NCI-H748 (cell line): ENCODE data around the gene SPSB4.
"Not testable (repeated sequence)": the region's sequence is repeated elsewhere in the genome, so short reads cannot be mapped to it uniquely, and the experiment has no call there.

Experiments
- DNase-seq: peaks from one replicate; lab custom pipeline; 2025; ENCODE audit not compliant: unreplicated experiment; lab: John Stamatoyannopoulos, UW

SPSB4 gene

DNA sequence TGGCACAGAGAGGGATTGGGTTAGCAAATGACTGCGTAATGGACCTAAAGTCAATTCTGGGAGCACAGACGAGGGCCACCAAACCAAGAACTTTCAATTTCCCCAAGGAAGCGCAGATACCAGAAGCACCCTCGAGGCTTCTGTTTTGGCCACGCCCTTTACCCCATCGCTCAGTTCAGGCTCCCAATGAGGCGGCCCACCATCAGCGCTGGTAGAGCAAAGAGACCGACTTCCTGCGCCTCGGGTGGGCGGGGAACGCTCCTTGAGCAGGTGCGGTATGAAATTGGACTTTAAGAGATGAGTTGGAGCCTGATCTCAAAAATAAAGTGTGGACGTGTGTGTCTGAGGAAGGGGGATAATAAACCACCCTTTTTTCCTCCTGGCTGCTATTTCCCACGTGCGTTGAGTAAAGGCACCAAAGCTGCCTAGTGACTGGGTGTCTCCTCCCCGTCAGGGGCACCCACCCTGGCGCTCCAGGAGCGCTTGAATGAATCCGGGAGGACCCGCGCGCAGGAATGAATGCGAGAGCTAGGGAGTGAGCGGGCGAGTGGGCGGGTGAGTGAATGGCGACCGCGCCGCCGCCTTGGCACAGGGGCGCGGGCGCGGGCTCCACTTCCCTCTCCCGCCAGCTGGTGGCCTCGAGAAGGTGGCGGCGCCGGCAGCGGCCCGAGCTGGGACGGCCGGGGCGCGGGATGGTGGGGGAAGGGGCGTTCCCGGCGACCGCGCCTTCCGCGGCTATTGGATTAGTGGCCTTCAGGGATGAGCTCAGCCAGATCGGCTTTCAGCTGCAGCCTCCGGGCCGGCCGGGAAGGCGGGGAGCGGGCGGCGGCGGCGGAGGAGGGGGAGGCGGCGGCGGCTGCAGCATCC is at the start of gene SPSB4:
TSS of gene SPSB4 (plus strand) at position 772 of the 867 bp plus-strand sequence. CDS start 14,758 bp downstream, outside the sequence.
- DNase-seq, result peak; percentile 65

DNA sequence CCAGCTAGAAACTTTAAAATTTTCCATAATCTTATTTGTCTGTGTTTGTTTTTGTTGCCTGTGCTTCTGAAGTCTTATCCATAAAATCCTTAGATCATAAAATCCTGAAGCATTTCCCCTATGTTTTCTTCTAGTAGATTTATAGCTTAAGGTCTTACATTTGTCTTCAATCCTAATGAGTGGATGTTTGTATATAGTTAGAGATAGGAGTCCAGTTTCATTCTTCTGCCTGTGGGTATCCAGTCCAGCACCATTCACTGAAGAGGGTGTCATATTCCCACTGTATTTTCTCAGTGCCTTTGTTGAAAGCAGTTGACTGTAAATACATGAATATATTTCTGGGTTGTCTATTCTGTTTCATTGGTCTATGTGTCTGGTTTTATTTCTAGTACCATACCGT is 44.8 kb upstream of the SPSB4 start:
- DNase-seq, result no peak

DNA sequence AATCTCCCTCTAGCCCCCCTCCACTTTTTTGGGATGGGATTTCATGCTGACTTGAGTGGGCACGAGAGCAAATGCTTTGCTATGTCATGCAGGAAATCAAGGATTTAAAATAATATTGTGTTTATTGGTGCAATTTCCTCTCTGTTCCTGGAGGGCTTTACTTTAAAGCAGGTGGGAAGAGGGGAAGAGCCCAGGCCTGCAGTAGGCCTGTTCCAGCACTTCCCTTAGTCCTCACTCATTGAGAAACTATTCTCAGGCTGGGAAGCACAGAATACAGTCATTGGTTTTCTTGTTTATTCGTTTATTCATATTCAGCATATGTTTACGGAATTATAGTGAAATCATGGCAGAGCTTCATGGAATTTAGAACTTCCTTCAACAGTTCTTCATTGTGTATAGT is 41.7 kb upstream of the SPSB4 start:
- DNase-seq, result no peak

DNA sequence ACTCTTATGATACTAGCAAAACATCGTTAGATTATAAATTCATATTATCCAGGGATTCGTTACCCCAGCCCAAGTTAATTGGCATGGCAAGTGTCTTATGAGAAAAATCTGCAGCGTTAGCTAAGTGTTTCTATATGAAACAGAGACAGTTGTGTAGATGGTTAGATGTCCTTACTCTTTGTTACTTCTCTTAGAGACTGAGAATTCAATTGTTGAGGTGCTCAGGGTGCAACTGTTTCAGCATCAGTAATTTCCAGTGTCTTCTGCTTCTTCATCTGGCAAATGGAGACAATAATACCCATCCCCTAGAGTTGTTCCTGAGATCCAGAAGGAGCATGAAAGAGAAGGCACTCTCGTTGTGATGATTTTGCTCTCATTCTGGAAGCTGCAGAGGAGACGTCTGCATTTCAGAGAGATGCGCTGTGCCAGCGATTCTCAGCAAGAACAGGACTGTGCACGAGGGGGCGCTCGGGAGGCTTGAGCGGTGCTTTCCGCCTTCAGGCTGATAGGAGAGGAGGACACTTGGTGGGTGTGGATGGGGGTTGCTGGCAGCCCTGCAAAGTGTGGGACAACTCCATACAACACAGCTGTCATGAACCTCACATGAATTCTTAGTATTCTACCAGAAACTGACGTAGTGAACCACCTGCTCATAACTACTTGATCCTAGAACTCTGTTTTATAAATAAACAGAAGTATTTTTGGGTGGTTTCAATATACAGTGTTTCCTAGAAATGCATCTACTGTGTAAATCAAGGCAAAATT is 39.7 kb upstream of the SPSB4 start:
- DNase-seq, result peak; percentile 64

DNA sequence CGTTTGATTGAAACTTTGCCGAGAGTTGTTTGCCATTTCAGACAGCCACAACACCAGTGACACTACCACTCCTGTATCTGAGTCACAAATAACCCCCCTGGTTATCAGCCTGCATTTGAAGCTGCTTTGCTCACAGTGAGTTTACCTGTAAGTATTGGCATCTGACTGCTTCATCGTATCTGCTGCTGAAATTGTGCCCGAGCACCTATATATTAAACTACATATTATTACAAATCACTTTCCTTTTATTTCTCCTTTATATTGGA is 39.2 kb upstream of the SPSB4 start:
- no peak for DNase-seq

DNA sequence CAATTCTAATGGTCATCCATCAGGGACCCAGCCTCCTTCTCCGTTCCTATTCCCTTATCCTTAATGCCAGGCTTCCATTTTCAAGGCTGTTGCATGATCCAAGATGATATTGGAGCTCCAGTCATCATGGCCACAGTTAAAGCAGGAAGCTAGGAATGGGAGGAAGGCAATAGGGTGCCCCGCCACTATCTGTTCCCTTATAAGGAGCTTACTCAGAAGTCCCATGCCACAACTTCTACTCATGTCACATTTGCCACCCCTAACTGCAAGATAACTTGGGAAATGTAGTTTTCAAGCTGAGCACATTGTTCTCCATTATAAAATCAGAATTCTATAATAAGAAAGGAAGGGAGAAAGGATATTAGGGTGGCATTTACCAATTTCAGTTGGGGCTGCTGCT is 38.6 kb upstream of the SPSB4 start:
- no peak for DNase-seq

DNA sequence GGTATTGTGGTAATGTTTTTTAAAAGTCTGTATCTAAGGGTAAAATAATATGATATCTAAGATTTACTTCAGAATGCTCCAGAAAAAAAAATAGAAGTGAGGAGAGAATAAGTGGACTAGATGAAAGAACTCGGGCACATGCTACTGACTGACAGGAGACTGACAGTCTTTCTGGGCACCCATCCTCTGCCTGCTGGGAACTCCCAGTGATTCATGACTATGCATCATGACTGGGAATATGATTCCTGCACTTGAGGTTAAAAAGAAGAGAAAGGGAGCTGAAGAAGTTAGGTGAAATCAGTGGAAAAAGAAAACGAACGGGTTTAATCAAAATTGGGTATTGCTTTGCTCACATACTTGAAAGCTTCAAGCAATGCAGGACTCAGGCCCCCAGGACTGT is 35.7 kb upstream of the SPSB4 start:
- DNase-seq, result no peak

DNA sequence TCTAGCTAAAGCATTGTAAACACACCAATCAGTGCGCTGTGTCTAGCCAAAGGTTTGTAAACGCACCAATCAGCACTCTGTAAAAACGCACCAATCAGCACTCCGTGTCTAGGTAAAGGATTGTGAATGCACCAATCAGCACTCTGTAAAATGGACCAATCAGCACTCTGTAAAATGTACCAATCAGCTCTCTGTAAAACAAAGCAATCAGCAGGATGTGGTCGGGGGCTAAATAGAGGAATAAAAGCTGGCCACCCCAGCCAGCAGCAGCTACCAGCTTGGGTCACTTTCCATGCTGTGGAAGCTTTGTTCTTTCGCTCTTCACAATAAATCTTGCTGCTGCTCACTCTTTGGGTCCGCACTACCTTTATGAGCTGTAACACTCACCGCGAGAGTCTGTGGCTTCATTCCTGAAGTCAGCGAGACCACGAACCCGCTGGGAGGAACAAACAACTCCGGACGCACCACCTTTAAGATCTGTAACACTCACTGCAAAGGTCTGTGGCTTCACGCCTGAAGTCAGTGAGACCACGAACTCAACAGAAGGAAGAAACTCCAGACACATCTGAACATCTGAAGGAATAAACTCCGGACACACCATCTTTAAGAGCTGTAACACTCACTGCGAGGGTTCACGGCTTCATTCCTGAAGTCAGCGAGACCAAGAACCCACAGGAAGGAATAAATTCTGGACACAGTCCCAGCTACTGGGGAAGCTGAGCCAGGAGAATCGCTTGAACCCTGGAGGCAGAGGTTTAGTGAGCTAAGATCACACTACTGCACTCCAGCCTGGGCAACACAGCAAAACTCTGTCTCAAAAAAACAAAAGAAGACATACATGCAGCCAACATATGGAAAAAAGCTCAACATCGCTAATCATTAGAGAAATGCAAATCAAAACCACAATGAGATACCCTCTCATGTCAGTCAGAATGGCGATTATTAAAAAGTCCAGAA is 33.5 kb upstream of the SPSB4 start:
- DNase-seq, result not testable (repeated sequence)

DNA sequence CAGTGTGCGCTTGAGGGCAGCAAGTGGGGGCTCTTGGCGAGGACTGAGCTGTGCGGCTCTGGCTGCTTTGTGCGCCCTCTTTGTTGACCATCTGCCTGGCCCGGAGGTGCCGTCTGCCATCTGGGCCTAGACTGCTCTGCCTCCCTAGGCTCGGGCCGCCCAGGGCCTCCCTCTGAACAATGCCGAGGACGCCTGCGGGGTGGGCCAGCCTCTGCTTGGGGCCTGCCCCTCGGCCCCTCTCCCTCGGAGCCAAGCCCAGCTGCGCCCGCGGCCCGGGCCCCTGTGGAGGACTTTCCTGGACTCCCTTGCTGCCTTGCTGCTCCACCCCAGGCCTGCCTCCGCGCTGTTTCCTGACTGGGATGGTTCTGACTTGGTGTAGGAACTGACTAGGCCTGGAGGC is 31.9 kb upstream of the SPSB4 start:
- DNase-seq, result no peak

DNA sequence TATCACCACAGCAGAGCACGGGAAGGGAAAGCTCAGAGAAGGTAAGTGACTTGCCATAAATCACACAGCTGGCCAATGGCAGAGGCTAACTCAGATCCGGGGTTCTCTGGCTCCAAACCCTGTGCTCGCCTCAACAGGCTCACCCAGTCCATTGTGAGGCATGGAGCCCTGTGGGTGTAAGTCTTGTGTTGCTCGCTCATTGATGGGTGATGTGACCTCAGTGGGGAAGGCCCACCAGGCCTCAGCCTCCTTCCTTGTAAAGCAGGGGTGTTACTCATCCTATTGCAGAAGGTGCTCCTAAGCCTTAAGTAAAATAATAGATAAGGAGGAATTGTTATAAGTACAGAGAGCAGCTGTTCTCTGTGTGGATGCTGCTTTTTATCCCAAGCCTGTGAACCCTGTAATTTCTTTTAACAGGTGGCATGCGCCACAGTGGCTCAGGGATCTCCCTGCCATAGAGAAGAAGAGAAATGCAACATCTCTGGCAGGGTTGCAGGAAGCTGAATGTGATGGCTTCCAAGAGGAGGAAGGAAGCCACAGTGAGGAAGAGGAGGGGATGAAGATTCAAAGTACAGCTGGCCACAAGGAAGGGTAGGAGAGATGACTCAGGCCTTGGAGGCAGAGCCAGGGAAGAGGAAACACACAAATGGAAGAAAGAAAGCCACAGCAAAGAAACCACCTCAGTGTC is 30.9 kb upstream of the SPSB4 start:
- DNase-seq, result no peak

DNA sequence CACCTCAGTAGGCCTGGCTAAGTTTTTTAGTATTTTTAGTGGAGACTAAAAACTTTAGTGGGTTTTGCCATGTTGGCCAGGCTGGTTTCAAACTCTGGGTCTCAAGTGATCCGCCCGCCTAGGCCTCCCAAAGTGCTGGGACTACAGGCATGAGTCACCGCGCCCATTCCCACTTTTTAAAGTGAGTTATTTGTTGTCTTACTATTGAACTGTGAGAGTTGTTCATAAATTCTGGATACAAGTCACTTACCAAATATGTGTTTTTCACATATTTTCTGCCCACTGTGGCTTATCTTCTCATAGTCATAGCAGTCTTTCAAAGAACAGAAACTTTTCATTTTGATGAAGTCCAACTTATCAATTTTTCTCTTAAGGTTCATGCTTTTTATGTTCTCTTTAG is 29.9 kb upstream of the SPSB4 start:
- no peak for DNase-seq

DNA sequence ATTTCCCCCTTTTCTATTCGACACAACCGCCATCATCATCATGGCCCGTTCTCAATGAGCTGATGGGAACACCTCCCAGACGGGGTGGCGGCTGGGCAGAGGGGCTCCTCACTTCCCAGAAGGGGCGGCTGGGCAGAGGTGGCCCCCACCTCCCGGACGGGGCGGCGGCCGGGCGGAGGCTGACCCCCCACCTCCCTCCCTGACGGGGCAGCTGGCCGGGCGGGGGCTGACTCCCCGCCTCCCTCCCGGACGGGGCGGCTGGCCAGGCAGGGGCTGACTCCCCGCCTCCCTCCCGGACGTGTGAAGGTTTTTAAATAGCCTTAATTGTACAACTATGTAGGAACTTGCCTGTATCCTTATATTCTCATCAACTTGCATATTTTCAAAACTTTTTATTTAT is 20.9 kb upstream of the SPSB4 start:
- no peak for DNase-seq

DNA sequence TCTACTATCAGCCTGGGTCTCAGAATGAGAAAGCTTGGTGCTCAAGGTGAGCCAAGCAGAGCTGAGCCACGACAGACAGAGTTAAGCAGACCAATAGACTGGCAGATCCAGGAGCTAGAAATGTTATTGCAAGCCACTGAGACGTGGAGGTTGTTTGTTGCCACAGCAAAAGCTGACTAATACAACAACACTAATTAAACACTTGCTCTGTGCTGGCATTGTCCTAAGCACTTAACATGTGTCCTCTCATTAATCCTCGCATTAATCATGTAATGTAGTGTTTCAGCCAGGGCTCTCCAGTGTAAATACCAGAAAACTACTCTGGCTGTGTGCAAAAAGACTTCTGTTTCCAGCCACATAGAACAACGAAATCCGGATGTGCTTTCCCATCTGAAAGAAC is 11.6 kb upstream of the SPSB4 start:
- peak; percentile 6 for DNase-seq

DNA sequence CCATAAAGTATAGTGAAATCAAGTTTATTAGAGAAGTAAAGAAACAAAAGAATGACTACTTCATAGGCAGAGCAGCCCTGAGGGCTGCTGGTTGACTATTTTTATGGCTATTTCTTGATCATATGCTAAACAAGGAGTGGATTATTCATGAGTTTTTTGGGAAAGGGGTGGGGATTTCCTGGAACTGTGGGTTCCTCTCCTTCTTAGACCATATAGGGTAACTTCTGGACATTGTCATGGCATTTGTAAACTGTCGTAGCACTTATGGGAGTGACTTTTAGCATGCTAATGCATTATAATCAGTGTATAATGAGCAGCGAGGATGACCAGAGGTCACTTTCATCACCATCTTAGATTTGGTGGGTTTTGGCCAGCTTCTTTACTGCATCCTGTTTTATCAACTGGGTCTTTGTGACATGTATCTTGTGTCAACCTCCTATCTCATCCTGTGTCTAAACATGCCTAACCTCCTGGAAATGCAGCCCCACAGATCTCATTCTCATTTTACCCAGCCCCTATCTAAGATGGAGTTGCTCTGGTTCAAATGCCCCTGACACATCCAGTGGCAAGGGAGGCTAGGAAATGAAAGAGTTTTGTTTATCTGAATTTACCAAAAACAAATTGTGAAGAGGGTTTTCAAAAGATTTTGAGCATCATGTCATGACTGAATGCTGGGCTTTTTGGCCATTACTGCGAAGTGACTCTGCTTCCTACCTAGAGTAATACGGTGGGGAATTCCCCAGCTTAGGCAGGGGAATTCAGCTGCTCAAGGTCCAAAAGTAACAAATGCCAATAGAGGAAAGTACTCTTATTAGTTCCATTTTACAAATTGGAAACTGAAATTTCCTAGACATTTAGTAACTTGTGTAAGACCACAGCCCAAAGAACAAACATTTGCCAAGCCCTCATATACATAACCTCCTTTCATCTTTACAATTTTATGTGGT is 6.2 kb upstream of the SPSB4 start:
- no peak for DNase-seq

DNA sequence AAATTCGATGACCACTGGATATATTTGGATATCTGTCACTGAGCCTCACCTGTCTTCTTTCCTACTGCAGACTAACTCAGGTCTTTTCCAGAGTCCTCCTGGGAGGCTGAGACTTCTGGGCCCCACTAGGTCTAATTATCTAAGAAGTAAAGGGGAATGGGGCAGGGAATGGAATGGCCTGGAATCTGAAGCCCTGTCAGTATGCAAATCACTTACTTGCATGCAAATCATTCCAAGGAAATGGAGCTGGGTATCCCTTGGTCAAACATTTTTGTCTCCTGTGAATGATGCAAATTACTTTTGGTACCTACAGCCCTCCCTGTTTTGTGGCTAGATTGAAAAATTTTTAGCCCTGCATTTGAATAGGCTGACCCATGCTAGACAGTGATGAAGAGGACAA is 5.3 kb upstream of the SPSB4 start:
- DNase-seq, result no peak

DNA sequence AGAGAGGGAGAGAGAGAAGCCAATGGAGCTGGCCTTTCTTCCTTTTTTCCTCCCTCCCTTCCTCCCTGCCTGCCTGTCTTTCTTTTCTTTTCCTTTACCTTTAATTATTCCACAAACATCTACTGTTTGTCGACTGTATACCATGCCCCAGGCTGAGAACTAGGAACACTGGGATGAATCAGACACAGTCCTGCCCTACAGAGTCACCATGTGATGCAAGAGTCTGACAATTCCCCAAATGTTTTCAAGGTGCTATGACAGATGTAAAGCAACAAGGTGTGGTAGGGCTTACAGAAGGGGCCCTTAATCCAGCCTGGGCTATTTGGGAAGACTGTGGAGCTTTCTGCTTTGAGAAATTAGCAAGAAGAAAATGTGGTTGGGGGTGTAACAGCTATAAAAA is 4.0 kb upstream of the SPSB4 start:
- DNase-seq, result no peak

DNA sequence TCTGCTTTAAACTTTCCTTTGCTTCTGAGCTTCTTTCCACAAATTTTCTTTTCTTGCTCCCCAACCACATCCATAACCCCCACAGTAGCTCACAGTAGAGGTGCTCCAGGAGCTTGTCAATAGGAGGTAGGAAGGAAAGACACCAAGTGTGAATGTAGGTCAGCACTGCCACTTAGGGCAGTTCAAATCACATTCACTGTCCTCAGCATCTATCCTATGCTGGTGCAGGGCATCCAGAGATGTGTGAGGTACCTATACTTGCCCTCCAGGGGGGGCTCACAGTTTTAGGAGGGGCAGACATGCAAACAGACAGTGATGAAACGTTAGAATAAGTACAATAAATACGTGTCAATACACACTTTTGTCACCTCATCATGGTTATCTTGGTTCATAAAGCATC is 1.5 kb upstream of the SPSB4 start:
- DNase-seq, result peak; percentile 4

DNA sequence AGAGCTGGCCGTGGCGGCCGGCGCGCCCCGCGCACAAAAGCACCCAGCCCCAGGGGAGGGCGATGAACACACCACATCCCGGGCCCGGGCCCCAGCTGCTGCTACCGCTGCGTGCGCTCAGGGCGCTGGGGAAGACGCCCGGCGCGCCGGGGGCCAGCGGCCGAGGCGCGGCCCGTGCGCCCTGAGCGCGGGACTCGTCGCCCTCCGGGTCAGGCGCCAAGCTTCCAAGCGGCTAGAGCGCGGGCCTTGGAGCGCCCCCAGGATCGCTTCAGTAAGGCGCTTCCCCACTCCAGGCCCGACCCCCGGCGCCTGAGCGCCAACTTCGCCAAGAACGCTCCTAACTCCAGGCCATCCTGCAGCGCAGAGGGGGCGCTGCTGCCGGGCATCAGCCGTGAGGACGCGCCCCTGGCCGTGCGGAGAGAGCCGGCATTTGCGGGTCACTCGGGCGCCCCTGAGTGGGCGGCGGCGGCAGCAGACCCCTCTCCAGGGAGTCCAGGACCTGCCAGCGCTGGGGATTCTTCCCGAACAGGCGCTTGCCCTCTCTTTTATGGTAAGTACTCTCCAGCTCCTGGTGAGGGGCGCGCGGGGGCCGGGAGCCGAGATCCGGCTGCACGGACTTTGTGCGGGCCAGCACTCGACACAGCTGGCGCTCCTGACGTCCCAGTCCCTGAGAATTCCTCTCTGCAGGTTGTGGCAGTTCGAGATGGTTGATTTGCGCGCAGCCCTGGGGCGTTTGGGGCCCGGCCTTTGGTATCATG is 475 bp downstream of the SPSB4 start:
- peak; percentile 47 for DNase-seq
